Gastrocnemius medialis (tissue), 4 donors: ENCODE data around the gene LRIG1. TPM values are rescaled to one million over a fixed set of nuclear protein-coding genes. Genes with fewer than 3 reads are reported as not detected.

ENCODE experiments used
- ATAC-seq, 2 donors: fragments of 150-250 bp; one replicate each; pipeline ENCODE4 v1.9.1; 2016
- DNase-seq, 2 donors: peaks; one replicate each; pipeline ENCODE4 v3.0.0-alpha.2; 2019
- H3K27ac ChIP-seq, 4 donors: fragments of 200-600 bp; sonication (generic); 1 replicate in 1 of 4; 2 replicates in 3 of 4; pipeline ENCODE4 v1.5.1; 2016 to 2018; ENCODE audit warnings: mild to moderate bottlenecking in 2 of 4, moderate library complexity in 1 of 4
- H3K27me3 ChIP-seq, 3 donors: fragments of 200-600 bp; sonication (generic) in 2 of 3; 1 replicate in 1 of 3; 2 replicates in 2 of 3; pipeline versions ENCODE4 v1.5.1 to v1.6.0; 2016 to 2019; ENCODE audit warnings: mild to moderate bottlenecking in 1 of 3, moderate library complexity in 1 of 3
- H3K36me3 ChIP-seq, 2 donors: fragments of 200-600 bp; sonication (generic) in 1 of 2; one replicate each; pipeline ENCODE4 v1.5.1; 2017 to 2018
- H3K4me1 ChIP-seq, 2 donors: fragments of 200-600 bp; sonication (generic) in 1 of 2; one replicate each; pipeline ENCODE4 v1.5.1; 2016 to 2017; ENCODE audit warnings: mild to moderate bottlenecking in 2 of 2
- H3K4me3 ChIP-seq, 4 donors: fragments of 200-600 bp; sonication (generic) in 3 of 4; 1 replicate in 1 of 4; 2 replicates in 3 of 4; pipeline ENCODE4 v1.5.1; 2016 to 2019; ENCODE audit warnings: mild to moderate bottlenecking in 2 of 4
- H3K9me3 ChIP-seq, 3 donors: fragments of 200-600 bp; sonication (generic) in 2 of 3; 1 replicate in 1 of 3; 2 replicates in 2 of 3; pipeline ENCODE4 v1.5.1; 2016 to 2019
- CTCF ChIP-seq, 5 experiments: fragments of 450-650 bp in 3 of 5; fragments of 200-600 bp in 2 of 5; sonication (generic) in 2 of 5; IDR thresholded peaks in 4 of 5; conservative IDR thresholded peaks in 1 of 5; 1 replicate in 4 of 5; 2 replicates in 1 of 5; pipeline ENCODE4 v1.5.1; 2016 to 2019; ENCODE audit warnings: antibody characterized with exemption in 5 of 5, mild to moderate bottlenecking in 3 of 5, moderate library complexity in 3 of 5
- POLR2A ChIP-seq, 2 donors: fragments of 450-650 bp; IDR thresholded peaks; one replicate each; pipeline ENCODE4 v1.6.1; 2017; ENCODE audit warnings: antibody characterized with exemption in 2 of 2, mild to moderate bottlenecking in 2 of 2, moderate library complexity in 2 of 2
- in situ Hi-C, 4 donors: fragments of 200-750 bp; cut with MboI; loops; one replicate each; pipeline versions ENCODE4 v1.15.0 to v1.8.0; 2017; ENCODE audit warnings: low sequenced_read_pairs in 4 of 4
- intact Hi-C: fragments of 100-400 bp; cut with DNase I; formaldehyde crosslinking; loops from one replicate; pipeline ENCODE4 v1.15.1; 2023; ENCODE audit warnings: low total_unique reads
- total RNA-seq, 4 donors: library from RNA; depleted of rRNA; stranded (reverse); fragments of >200 nt; gene quantifications; one replicate each; pipeline versions ENCODE4 v1.1.0 to v1.2.3, GENCODE V29; 2016

LRIG1 gene
- total RNA-seq, 4 donors from 2014 or later: 45.3 to 103 (median 58.6) TPM

GRCh38 chr3:66453651-66454463, 47.0 kb downstream of the LRIG1 start:
- H3K27ac ChIP-seq: peak overlapping the region; percentile 84 to 93 (median 92)
- peak; percentile 76 to 80 for ATAC-seq
- peaks cover 88% of the 10 kb centered on the region in 2 donors for H3K4me1 ChIP-seq
- peak; percentile 49 to 66 for DNase-seq
- TF ChIP-seq POLR2A (IDR thresholded peaks at IDR 0.05): peak in 1 of 2 donors; percentile 13
- TF ChIP-seq CTCF (IDR thresholded peaks at IDR 0.05 in 4 of 5, conservative IDR thresholded peaks at IDR 0.05 in 1 of 5): no peak
- in situ Hi-C loops: no loop called here
- no peaks in the 10 kb centered on the region for H3K36me3 ChIP-seq
- H3K4me3 ChIP-seq: peak overlapping the region in 1 of 4 donors; percentile 7
- H3K9me3 ChIP-seq: no peaks in the 10 kb centered on the region
- no peaks in the 10 kb centered on the region for H3K27me3 ChIP-seq
- intact Hi-C loops: no loop called here

- intact Hi-C loops (no loop called here), in situ Hi-C loops (no loop called here)
- Histone ChIP-seq H3K4me3 (no peak overlapping the region), H3K9me3 (no peaks in the 10 kb centered on the region), H3K27me3 (no peaks in the 10 kb centered on the region), H3K4me1 (peaks cover 98% of the 10 kb centered on the region in 2 donors), H3K27ac (peak overlapping the region; percentile 84 to 93 (median 92)), H3K36me3 (no peaks in the 10 kb centered on the region)
- DNase-seq (no peak), ATAC-seq (no peak)
- TF ChIP-seq CTCF (IDR thresholded peaks at IDR 0.05 in 4 of 5, conservative IDR thresholded peaks at IDR 0.05 in 1 of 5): no peak
- TF ChIP-seq POLR2A (IDR thresholded peaks at IDR 0.05): no peak
Observed at GRCh38 chr3:66452303-66453011, 48.4 kb downstream of the LRIG1 start.

GRCh38 chr3:66451766-66452165, 49.1 kb downstream of the LRIG1 start:
- Histone ChIP-seq H3K4me3 (no peak overlapping the region), H3K9me3 (no peaks in the 10 kb centered on the region), H3K36me3 (no peaks in the 10 kb centered on the region), H3K27me3 (no peaks in the 10 kb centered on the region), H3K27ac (peak overlapping the region; percentile 84 to 93 (median 92)), H3K4me1 (peaks cover 91 to 94% of the 10 kb centered on the region in 2 donors)
- no peak for ATAC-seq
- intact Hi-C loops (no loop called here), in situ Hi-C loops (no loop called here)
- DNase-seq: no peak
- TF ChIP-seq CTCF (IDR thresholded peaks at IDR 0.05 in 4 of 5, conservative IDR thresholded peaks at IDR 0.05 in 1 of 5) (no peak), POLR2A (IDR thresholded peaks at IDR 0.05) (no peak)

- peak; percentile 58 to 72 for DNase-seq
- H3K27ac ChIP-seq: peak overlapping the region; percentile 84 to 93 (median 92)
Observed at GRCh38 chr3:66450390-66451022, 50.3 kb downstream of the LRIG1 start.

More at GRCh38 chr3:66450390-66451022, 50.3 kb downstream of the LRIG1 start:
- Histone ChIP-seq H3K36me3 (no peaks in the 10 kb centered on the region), H3K27me3 (no peaks in the 10 kb centered on the region), H3K9me3 (no peaks in the 10 kb centered on the region), H3K4me1 (peaks cover 79 to 83% of the 10 kb centered on the region in 2 donors), H3K4me3 (peak overlapping the region; percentile 5 to 41 (median 31))
- TF ChIP-seq CTCF (IDR thresholded peaks at IDR 0.05 in 4 of 5, conservative IDR thresholded peaks at IDR 0.05 in 1 of 5): no peak
- TF ChIP-seq POLR2A (IDR thresholded peaks at IDR 0.05): no peak
- ATAC-seq: peak; percentile 68 to 73
- in situ Hi-C loops: no loop called here
- intact Hi-C loops: no loop called here
